H1 (cell line): ENCODE results near the gene MYO18A. TPM values are rescaled to one million over a fixed set of nuclear protein-coding genes. Genes with fewer than 3 reads are reported as not detected.

ENCODE experiments used
- CTCF ChIA-PET: fragments of 300-600 bp; sonication (Branson Sonifier 250); formaldehyde crosslinking; loops from one replicate; lab custom pipeline; 2021; ENCODE audit not compliant: partially characterized antibody; lab: Charles Lee
- POLR2A ChIA-PET: fragments of 300-600 bp; sonication (Branson Sonifier 250); formaldehyde crosslinking; loops from one replicate; lab custom pipeline; 2021; ENCODE audit warnings: inconsistent platforms; ENCODE audit not compliant: partially characterized antibody; lab: Charles Lee
- DNase-seq, 2 experiments: peaks; one replicate each; pipeline versions ENCODE4 v3.0.0 to v3.0.0-alpha.2; 2010 to 2022; ENCODE audit warnings: low spot score in 2 of 2, low read depth in 1 of 2, mixed read lengths in 1 of 2
- FAIRE-seq: peaks from 2 replicates; lab custom pipeline; 2011; peaks lifted over from hg19 to GRCh38; lab: Jason Lieb, UNC
- H2AFZ ChIP-seq: 2 replicates; pipeline ENCODE4 v1.8.1; 2012; ENCODE audit warnings: low read length, inconsistent platforms
- H2AK5ac ChIP-seq: 2 replicates; pipeline ENCODE4 v1.6.1; 2013; ENCODE audit warnings: low read depth, low read length
- H2BK120ac ChIP-seq: replicated peaks from 2 replicates; pipeline ENCODE3; 2013; ENCODE audit warnings: low read depth, low read length, inconsistent platforms
- H2BK12ac ChIP-seq: 2 replicates; pipeline ENCODE4 v1.6.1; 2013; ENCODE audit warnings: low read depth, low read length
- H2BK15ac ChIP-seq: 2 replicates; pipeline ENCODE4 v1.6.1; 2013; ENCODE audit warnings: low read length
- H2BK20ac ChIP-seq: 2 replicates; pipeline ENCODE4 v1.6.1; 2013; ENCODE audit warnings: low read length
- H2BK5ac ChIP-seq: 2 replicates; pipeline ENCODE4 v1.6.1; 2013; ENCODE audit warnings: low read depth, low read length
- H3K14ac ChIP-seq: 2 replicates; pipeline ENCODE4 v1.6.1; 2013; ENCODE audit warnings: inconsistent platforms; ENCODE audit not compliant: insufficient read length
- H3K18ac ChIP-seq: 2 replicates; pipeline ENCODE4 v1.6.1; 2013; ENCODE audit warnings: low read length; ENCODE audit errors: extremely low read depth
- H3K23ac ChIP-seq: 2 replicates; pipeline ENCODE4 v1.6.1; 2013; ENCODE audit warnings: inconsistent platforms; ENCODE audit not compliant: insufficient read length
- H3K23me2 ChIP-seq: 2 replicates; pipeline ENCODE4 v1.6.1; 2013; ENCODE audit warnings: low read depth, low read length
- H3K27ac ChIP-seq: 2 replicates; pipeline ENCODE4 v1.6.1; 2011; ENCODE audit warnings: low read depth, low read length, inconsistent platforms
- H3K27me3 ChIP-seq, 4 experiments: replicated peaks in 1 of 4; 1 replicate in 1 of 4; 2 replicates in 3 of 4; pipeline versions ENCODE4 v1.6.1 to v1.8.1; 2011 to 2013; ENCODE audit warnings: low read length in 3 of 4, mild to moderate bottlenecking in 3 of 4, inconsistent platforms in 2 of 4, mixed read lengths in 2 of 4, moderate library complexity in 1 of 4; ENCODE audit not compliant: control insufficient read depth in 3 of 4, insufficient read depth in 3 of 4; ENCODE audit errors: extremely low read depth in 1 of 4
- H3K36me3 ChIP-seq, 4 experiments: 2 replicates each; pipeline versions ENCODE4 v1.6.1 to v1.8.1; 2011 to 2013; ENCODE audit warnings: mild to moderate bottlenecking in 4 of 4, low read length in 3 of 4, moderate library complexity in 2 of 4, control low read depth in 1 of 4, inconsistent platforms in 1 of 4; ENCODE audit not compliant: insufficient read depth in 4 of 4, control insufficient read depth in 2 of 4
- H3K4ac ChIP-seq: replicated peaks from 2 replicates; pipeline ENCODE3; 2013; ENCODE audit warnings: low read length, low read depth, mixed read lengths, inconsistent platforms; ENCODE audit not compliant: insufficient read length
- H3K4me1 ChIP-seq, 4 experiments: replicated peaks in 1 of 4; 1 replicate in 1 of 4; 2 replicates in 3 of 4; pipeline versions ENCODE4 v1.6.1 to v1.8.1; 2011 to 2013; ENCODE audit warnings: low read length in 3 of 4, inconsistent platforms in 2 of 4, mixed read lengths in 1 of 4; ENCODE audit not compliant: insufficient read depth in 4 of 4, control insufficient read depth in 3 of 4
- H3K4me2 ChIP-seq, 2 experiments: 2 replicates each; pipeline versions ENCODE4 v1.6.1 to v1.8.1; 2011 to 2013; ENCODE audit warnings: low read depth in 2 of 2, low read length in 2 of 2, control low read depth in 1 of 2, inconsistent platforms in 1 of 2, mild to moderate bottlenecking in 1 of 2; ENCODE audit not compliant: insufficient read depth in 1 of 2
- H3K4me3 ChIP-seq, 4 experiments: fragments of 200-600, 300-600 bp in 1 of 4; sonication (generic), shearing (Covaris generic), sonication (Bioruptor Twin) in 1 of 4; 2 replicates each; pipeline versions ENCODE4 v1.5.1 to v1.8.1; 2011 to 2016; ENCODE audit warnings: low read length in 4 of 4, low read depth in 3 of 4, control low read depth in 2 of 4, inconsistent platforms in 2 of 4, mild to moderate bottlenecking in 2 of 4, mixed read lengths in 1 of 4, moderate library complexity in 1 of 4; ENCODE audit not compliant: insufficient read depth in 2 of 4; ENCODE audit errors: extremely low read depth in 1 of 4
- H3K56ac ChIP-seq: replicated peaks from 2 replicates; pipeline ENCODE3; 2013; ENCODE audit warnings: low read depth, mild to moderate bottlenecking, mixed read lengths, low read length, inconsistent platforms; ENCODE audit not compliant: insufficient read length
- H3K79me1 ChIP-seq: 2 replicates; pipeline ENCODE4 v1.6.1; 2013; ENCODE audit warnings: low read depth, low read length, control low read depth
- H3K79me2 ChIP-seq, 2 experiments: 2 replicates each; pipeline versions ENCODE4 v1.6.1 to v1.8.1; 2012 to 2013; ENCODE audit warnings: low read length in 2 of 2, mild to moderate bottlenecking in 2 of 2, inconsistent platforms in 1 of 2; ENCODE audit not compliant: insufficient read depth in 2 of 2, control insufficient read depth in 1 of 2
- H3K9ac ChIP-seq, 4 experiments: replicated peaks in 1 of 4; 1 replicate in 1 of 4; 2 replicates in 3 of 4; pipeline versions ENCODE4 v1.6.1 to v1.8.1; 2011 to 2013; ENCODE audit warnings: low read depth in 3 of 4, low read length in 3 of 4, control low read depth in 2 of 4, mild to moderate bottlenecking in 2 of 4, moderate library complexity in 2 of 4, inconsistent platforms in 1 of 4; ENCODE audit errors: extremely low read depth in 1 of 4
- H3K9me3 ChIP-seq, 2 experiments: 2 replicates each; pipeline versions ENCODE4 v1.6.1 to v1.8.1; 2012 to 2013; ENCODE audit warnings: mild to moderate bottlenecking in 2 of 2, moderate library complexity in 2 of 2, control low read depth in 1 of 2, inconsistent platforms in 1 of 2, low read depth in 1 of 2, low read length in 1 of 2, mixed read lengths in 1 of 2; ENCODE audit not compliant: insufficient read depth in 2 of 2
- H4K20me1 ChIP-seq, 2 experiments: replicated peaks in 1 of 2; 2 replicates each; pipeline versions ENCODE3 to v1.8.1; 2011 to 2013; ENCODE audit warnings: inconsistent platforms in 2 of 2, low read length in 2 of 2, mild to moderate bottlenecking in 1 of 2; ENCODE audit not compliant: insufficient read depth in 2 of 2, control insufficient read depth in 1 of 2
- H4K5ac ChIP-seq: 2 replicates; pipeline ENCODE4 v1.6.1; 2013; ENCODE audit warnings: low read length, low read depth, mixed read lengths, inconsistent platforms; ENCODE audit not compliant: insufficient read length
- H4K8ac ChIP-seq: 2 replicates; pipeline ENCODE4 v1.8.0; 2013; ENCODE audit warnings: mild to moderate bottlenecking, moderate library complexity, low read length, inconsistent platforms; ENCODE audit not compliant: insufficient read depth; ENCODE audit errors: extremely low read depth
- H4K91ac ChIP-seq: replicated peaks from 2 replicates; pipeline ENCODE3; 2013; ENCODE audit warnings: low read length, mixed read lengths, inconsistent platforms; ENCODE audit not compliant: insufficient read length
- BRCA1 ChIP-seq: IDR thresholded peaks from 2 replicates; pipeline ENCODE4 v1.6.1; 2012; ENCODE audit warnings: low read depth, low read length, improper control_type of control experiment
- FOSL1 ChIP-seq: IDR thresholded peaks from 2 replicates; pipeline ENCODE4 v1.6.1; 2011; ENCODE audit warnings: mild to moderate bottlenecking, low read depth, low read length, moderate library complexity; ENCODE audit not compliant: insufficient read depth
- GTF2F1 ChIP-seq: IDR thresholded peaks from 2 replicates; pipeline ENCODE4 v1.6.1; 2012; ENCODE audit warnings: low read depth, low read length, improper control_type of control experiment, borderline replicate concordance
- HDAC2 ChIP-seq, 2 experiments: fragments of 300-600 bp in 1 of 2; sonication (generic) in 1 of 2; IDR thresholded peaks; 2 replicates each; pipeline ENCODE4 v1.6.1; 2011 to 2012; ENCODE audit warnings: low read depth in 2 of 2, low read length in 2 of 2, mild to moderate bottlenecking in 2 of 2, moderate library complexity in 2 of 2, borderline replicate concordance in 1 of 2, inconsistent platforms in 1 of 2
- KDM1A ChIP-seq: fragments of 200-600, 300-600 bp; sonication (generic); IDR thresholded peaks from 2 replicates; pipeline ENCODE4 v1.7.1; 2016; ENCODE audit warnings: mild to moderate bottlenecking, low read length, borderline replicate concordance
- MAFK ChIP-seq: IDR thresholded peaks from 2 replicates; pipeline ENCODE4 v1.6.1; 2012; ENCODE audit warnings: low read depth, mild to moderate bottlenecking, improper control_type of control experiment, low read length
- POLR2A ChIP-seq, 2 experiments: IDR thresholded peaks; 1 replicate in 1 of 2; 2 replicates in 1 of 2; pipeline ENCODE4 v1.6.1; 2011; ENCODE audit warnings: low read depth in 2 of 2, low read length in 2 of 2, mild to moderate bottlenecking in 2 of 2; ENCODE audit errors: control extremely low read depth in 1 of 2
- SP1 ChIP-seq: IDR thresholded peaks from 2 replicates; pipeline ENCODE4 v1.6.1; 2011; ENCODE audit warnings: low read depth, low read length
- TBP ChIP-seq: IDR thresholded peaks from 2 replicates; pipeline ENCODE4 v1.6.1; 2011; ENCODE audit warnings: low read depth, low read length, improper control_type of control experiment
- TCF12 ChIP-seq: IDR thresholded peaks from 2 replicates; pipeline ENCODE4 v1.6.1; 2011; ENCODE audit warnings: low read depth, mild to moderate bottlenecking, low read length
- WGBS, 2 experiments: shearing (Covaris generic) in 1 of 2; methylation state at CpG; one replicate each; pipeline versions ENCODE4 v1.1.6 to v1.1.7; 2013 to 2015; ENCODE audit warnings: low lambda C conversion rate in 2 of 2, mixed read lengths in 2 of 2, inconsistent platforms in 1 of 2, low coverage in 1 of 2, missing lambda C conversion rate in 1 of 2; ENCODE audit not compliant: insufficient replicate concordance in 2 of 2, insufficient coverage in 1 of 2, insufficient read length in 1 of 2; ENCODE audit errors: extremely low coverage in 1 of 2, missing lambda C conversion rate in 1 of 2; 5-methylcytosine and 5-hydroxymethylcytosine counted together
- polyA plus RNA-seq, 7 experiments: library from polyadenylated mRNA; depleted of rRNA in 3 of 7; stranded (reverse) in 5 of 7; unstranded in 2 of 7; fragments of >200 nt in 5 of 7; fragments of 200-250 nt in 2 of 7; gene quantifications; 1 replicate in 5 of 7; 2 replicates in 1 of 7; 4 replicates in 1 of 7; pipeline versions ENCODE4 v1.2.1 to v1.2.3, GENCODE V29; 2011 to 2013; ENCODE audit warnings: missing spikeins in 2 of 7, mixed read lengths in 2 of 7
- total RNA-seq: library from RNA; stranded (reverse); fragmentation: NEBNext Ultra II Directional; extraction: Animal tissue kit (Norgen Biotek cat#: 25700); gene quantifications from 2 replicates; pipeline ENCODE4 v1.2.1, GENCODE V29; 2021

Gene MYO18A
- total and polyA plus RNA-seq, 2 of the 8 experiments (the other 6 are each of a cell fraction or from before 2014, with no cell fraction given), result 7.6 to 43.8 TPM

DNA sequence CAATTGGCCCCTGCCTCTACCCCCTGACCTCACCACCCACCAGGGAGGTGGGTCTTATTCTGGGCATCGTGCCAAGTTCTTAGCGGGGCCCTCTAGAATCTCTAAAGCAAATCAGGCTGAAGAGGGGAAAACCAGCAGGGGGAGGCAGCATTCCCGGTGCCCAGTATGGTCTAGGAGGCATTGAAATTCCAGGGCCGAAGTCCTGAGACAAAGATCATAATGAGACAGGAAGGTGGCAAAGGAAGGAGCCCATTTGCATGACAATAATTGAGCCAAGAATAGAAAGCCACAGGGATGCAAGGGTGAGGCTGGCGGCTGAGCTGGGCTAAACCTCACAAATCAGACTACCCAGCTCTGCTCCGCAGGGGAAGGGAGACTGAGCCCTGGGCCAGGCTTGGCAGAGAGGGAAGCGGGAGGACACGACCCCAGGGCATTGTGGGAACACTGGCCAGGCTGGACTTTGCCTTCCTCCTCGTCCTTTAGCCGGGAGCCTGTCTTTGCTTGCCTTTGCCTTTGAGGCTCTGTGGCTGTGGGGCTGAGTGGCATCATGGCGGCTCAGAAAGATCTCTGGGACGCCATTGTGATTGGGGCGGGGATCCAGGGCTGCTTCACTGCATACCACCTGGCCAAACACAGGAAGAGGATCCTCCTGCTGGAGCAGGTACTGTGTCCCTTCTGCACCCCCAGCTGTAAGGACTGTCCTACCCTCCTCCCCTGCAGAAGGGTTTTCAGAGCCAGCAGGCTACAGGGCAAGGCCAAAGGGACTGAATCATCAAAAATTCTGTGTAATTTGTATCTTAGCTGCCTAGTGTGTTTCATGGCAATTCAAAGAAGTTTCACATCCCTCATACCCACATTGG, 137.3 kb downstream of the MYO18A start, which contains the start of gene PIPOX:
PIPOX (plus strand) TSS at position 463 of the 860 bp plus-strand sequence; CDS start at position 548, 85 bp downstream.
- peak; percentile 99 for FAIRE-seq
- H2AFZ ChIP-seq, result no peak within 1 kb of the TSS
- H2BK5ac ChIP-seq, result peak within 1 kb of the TSS; percentile 100
- TF ChIP-seq MAFK (no peak), TCF12 (peak; percentile 83), HDAC2 (IDR thresholded peaks at IDR 0.05; ENCODE audit: borderline replicate concordance in 1 of 2, low read depth in 2 of 2, low read length in 2 of 2) (peak; percentile 87 to 94; a peak in 2 of 4 replicates), GTF2F1 (peak; percentile 24; the same call in 1 of the 2 replicates), BRCA1 (no peak), POLR2A (IDR thresholded peaks at IDR 0.05; ENCODE audit: control extremely low read depth in 1 of 2, low read depth in 2 of 2, low read length in 2 of 2) (peak; percentile 60 to 89), KDM1A (peak; percentile 45; the same call in 1 of the 2 replicates), FOSL1 (no peak), SP1 (peak; percentile 69; the same call in 1 of the 2 replicates), TBP (peak; percentile 83; the same call in 1 of the 2 replicates)

More for the DNA sequence above, 137.3 kb downstream of the MYO18A start, which contains the start of gene PIPOX:
- peak within 1 kb of the TSS; percentile 97 for H4K91ac ChIP-seq
- H3K4me1 ChIP-seq, result peaks cover 14 to 27% (median 20%) of the 10 kb centered on the region in 4 experiments
- H2BK12ac ChIP-seq, result peak within 1 kb of the TSS; percentile 99
- peak within 1 kb of the TSS; percentile 77 for H3K56ac ChIP-seq
- H4K20me1 ChIP-seq, result no peaks in the 10 kb centered on the region
- ChIA-PET CTCF (interaction anchor here (0.8 to 4.8 kb wide), 13 partner anchors 11 to 82 kb away, joined by 3 to 23 read pairs (median 5); no protein-coding TSS in a partner anchor), POLR2A (interaction anchor here (0.9 to 3.6 kb wide), 20 partner anchors 8 to 136 kb away, joined by 3 to 43 read pairs (median 5); no protein-coding TSS in a partner anchor)
- H2AK5ac ChIP-seq, result peak within 1 kb of the TSS; percentile 99
- peak within 1 kb of the TSS; percentile 86 for H4K8ac ChIP-seq
- H2BK15ac ChIP-seq, result peak within 1 kb of the TSS; percentile 21
- H3K23me2 ChIP-seq, result peaks cover 4% of the 10 kb centered on the region; the same call in 1 of the 2 replicates
- no peak within 1 kb of the TSS for H3K23ac ChIP-seq
- H2BK120ac ChIP-seq, result peak within 1 kb of the TSS; percentile 99
- peak within 1 kb of the TSS; percentile 92 for H3K27ac ChIP-seq
- peaks cover 0 to 16% (median 1%) of the 10 kb centered on the region in 4 experiments; a peak in 3 of 8 replicates for H3K36me3 ChIP-seq
- H3K18ac ChIP-seq, result peak within 1 kb of the TSS; percentile 100
- no peaks in the 10 kb centered on the region for H3K9me3 ChIP-seq
- H3K79me1 ChIP-seq, result 0 out of 2 replicates have a peak, but pooled peaks cover 2% of the 10 kb centered on the region
- no peaks in the 10 kb centered on the region for H3K27me3 ChIP-seq
- H3K14ac ChIP-seq, result peak within 1 kb of the TSS; percentile 38
- peak within 1 kb of the TSS; percentile 54 to 66 for H3K4me2 ChIP-seq
- peak within 1 kb of the TSS; percentile 54 for H3K4ac ChIP-seq
- peak; percentile 81 to 94 for DNase-seq
- peak within 1 kb of the TSS; percentile 100 for H2BK20ac ChIP-seq
- peak within 1 kb of the TSS in 3 of 4 experiments; percentile 48 to 63 (median 61); a peak in 6 of 7 replicates for H3K9ac ChIP-seq
- H4K5ac ChIP-seq, result peak within 1 kb of the TSS; percentile 90
- WGBS, 2 experiments, result 6% methylated on average over 13 of the region's 13 CpGs; no CpG with 5 or more reads in 1 of the 2 experiments
- H3K79me2 ChIP-seq, result peaks cover 0 to 6% of the 10 kb centered on the region in 2 experiments; a peak in 1 of 4 replicates
- peak within 1 kb of the TSS in 3 of 4 experiments; percentile 0 to 25 (median 15); a peak in 3 of 8 replicates for H3K4me3 ChIP-seq
